H1 (cell line): ENCODE results near the gene ZNF175. TPM values are rescaled to one million over a fixed set of nuclear protein-coding genes. Genes with fewer than 3 reads are reported as not detected.

Source experiments
- CHD7 ChIP-seq: fragments of 300-600 bp; sonication (generic); IDR thresholded peaks from 2 replicates; pipeline ENCODE4 v1.7.1; 2012; ENCODE audit warnings: low read length, moderate library complexity, mild to moderate bottlenecking, inconsistent platforms; ENCODE audit not compliant: insufficient replicate concordance
- KDM4A ChIP-seq: IDR thresholded peaks from one replicate; pipeline ENCODE4 v1.7.1; 2012; ENCODE audit warnings: low read depth, mild to moderate bottlenecking, moderate library complexity, low read length, inconsistent platforms; ENCODE audit not compliant: severe bottlenecking
- polyA plus RNA-seq, 7 experiments: library from polyadenylated mRNA; depleted of rRNA in 3 of 7; stranded (reverse) in 5 of 7; unstranded in 2 of 7; fragments of >200 nt in 5 of 7; fragments of 200-250 nt in 2 of 7; gene quantifications; 1 replicate in 5 of 7; 2 replicates in 1 of 7; 4 replicates in 1 of 7; pipeline versions ENCODE4 v1.2.1 to v1.2.3, GENCODE V29; 2011 to 2013; ENCODE audit warnings: missing spikeins in 2 of 7, mixed read lengths in 2 of 7
- total RNA-seq: library from RNA; stranded (reverse); fragmentation: NEBNext Ultra II Directional; extraction: Animal tissue kit (Norgen Biotek cat#: 25700); gene quantifications from 2 replicates; pipeline ENCODE4 v1.2.1, GENCODE V29; 2021

The ZNF175 gene
- total and polyA plus RNA-seq, 2 of the 8 experiments (the other 6 are each of a cell fraction or from before 2014, with no cell fraction given) = 1.7 to 11.1 TPM

- TF ChIP-seq CHD7 = no peak
- no peak for TF ChIP-seq KDM4A
Measured at GRCh38 chr19:51524666-51525264, 46.3 kb upstream of the ZNF175 start (continued).
